Stimulated activated CD4-positive, alpha-beta T cell treated with anti-CD3 and anti-CD28 coated beads, TNF-alpha, amount 100 ng/mL, for 48 hours (primary cell): Measurements from ENCODE around the gene MXD1.
"Not testable (repeated sequence)": the region's sequence is repeated elsewhere in the genome, so short reads cannot be mapped to it uniquely, and the experiment has no call there.

Experiments used
- DNase-seq, 3 donors: peaks; one replicate each; pipeline ENCODE4 v3.0.0-alpha.2; 2020; ENCODE audit warnings: low read depth in 3 of 3

The MXD1 gene

DNA sequence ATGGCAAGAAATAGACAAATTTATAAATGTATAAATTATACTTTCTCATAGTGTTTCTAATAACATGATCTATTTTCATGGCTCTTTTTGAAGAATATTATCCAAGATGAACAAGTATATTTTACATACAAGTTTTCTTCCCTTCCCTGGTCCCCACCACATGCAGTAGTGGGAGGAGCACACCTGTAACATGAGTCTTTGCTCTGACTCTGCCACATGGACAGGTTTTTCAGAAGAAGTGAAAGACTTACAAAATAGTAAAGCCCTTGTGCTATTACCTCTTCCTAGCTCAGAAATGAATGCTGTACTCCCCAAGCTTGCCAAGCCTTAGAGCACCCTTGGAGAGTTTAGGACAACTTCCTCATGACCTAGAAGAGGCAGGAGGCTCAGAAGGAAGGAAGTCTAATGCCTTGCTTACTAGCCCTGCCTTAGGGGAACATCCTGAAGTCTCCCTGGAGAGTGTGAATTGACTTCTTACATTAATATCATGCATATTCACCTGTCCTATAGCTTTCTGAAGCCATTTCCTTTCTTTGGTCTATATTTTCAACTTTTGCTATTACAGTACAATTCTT, 18.4 kb downstream of the MXD1 start:
- DNase-seq, result no peak

DNA sequence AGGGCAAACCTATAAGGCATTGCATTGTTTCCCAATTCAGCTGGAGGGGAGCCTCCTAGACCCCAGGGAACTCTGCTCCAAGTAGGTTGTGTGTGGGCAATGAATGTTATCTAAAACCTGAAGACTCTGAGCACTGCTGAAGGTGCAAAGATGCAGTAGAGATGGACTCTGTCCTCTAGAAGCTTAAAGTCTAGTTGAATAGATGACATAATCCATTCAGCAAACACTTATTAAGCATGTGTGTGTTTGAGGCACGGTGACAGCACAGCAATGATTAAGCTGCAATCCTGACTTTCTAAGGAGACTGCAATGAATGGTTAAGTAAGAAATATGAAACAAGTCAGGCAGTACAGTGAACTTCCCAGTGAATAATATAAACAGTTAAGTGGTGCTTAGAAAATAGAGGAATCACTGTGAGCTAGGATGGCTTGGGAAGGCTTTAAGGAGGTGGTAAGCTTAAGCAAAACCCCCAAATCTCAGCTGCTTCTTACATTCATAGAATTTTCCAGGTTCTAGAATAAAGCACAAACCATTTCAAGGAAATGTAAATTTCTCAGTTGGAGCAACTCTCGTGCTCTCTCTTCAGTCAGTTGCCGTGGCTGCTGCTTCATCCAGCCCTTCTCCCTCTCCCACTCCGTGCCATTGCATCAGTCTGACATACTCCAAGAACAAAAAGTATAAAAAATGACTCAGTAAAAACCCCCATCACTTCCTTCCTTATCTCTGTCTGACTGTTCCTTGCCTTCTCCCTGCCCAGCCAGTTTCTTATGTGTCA, 19.1 kb downstream of the MXD1 start:
- no peak for DNase-seq

DNA sequence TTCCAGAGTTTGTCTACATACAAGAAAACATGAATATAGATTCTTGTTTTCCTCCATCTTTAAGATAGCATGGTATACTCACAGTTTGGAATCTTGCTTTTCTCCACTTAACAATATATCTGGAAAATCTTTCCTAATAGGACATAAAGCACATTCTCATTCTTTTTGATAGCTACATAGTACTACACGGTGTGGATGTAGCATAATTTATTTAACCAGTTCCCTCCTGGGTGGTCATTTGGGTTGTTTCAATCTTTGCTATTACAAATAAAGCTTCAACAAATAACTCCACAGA, 19.7 kb downstream of the MXD1 start:
- DNase-seq, result no peak

DNA sequence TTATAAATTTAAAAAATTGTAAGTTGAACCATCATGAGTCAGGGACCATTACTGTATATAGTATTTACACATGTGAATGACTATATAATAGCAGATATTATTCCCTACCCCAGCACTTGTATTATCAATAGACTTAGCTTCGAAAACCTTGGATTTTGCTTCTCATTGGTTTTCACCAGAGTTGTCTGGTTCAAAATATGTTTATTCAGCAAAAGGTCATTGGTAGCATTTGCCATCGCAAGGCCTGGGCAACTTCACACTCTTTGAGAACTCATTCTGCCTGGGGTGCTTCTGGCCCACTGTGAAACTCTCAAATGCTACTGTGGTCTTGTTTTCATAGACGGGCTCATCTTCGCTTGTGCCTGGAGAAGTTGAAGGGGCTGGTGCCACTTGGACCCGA, 20.1 kb downstream of the MXD1 start:
- no peak for DNase-seq

DNA sequence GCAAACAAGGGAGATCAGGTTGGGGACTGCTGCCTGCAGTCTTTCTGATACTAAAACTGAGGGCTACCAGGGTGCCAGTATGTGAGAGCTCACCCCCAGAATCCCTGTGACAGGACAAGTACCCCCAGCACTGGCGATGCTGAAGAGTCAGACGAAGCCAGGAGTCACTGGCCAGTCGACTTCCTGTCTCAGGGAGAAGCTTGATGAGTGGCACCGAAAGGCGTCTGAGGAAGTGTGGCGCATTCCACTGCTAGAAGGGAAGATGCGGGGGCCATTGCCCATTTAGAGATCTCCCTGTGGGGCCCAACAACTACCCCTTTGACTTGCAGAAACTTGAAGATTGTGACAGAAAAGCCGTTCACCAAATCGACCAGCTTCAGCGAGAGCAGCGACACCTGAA, 22.0 kb downstream of the MXD1 start:
- no peak for DNase-seq

DNA sequence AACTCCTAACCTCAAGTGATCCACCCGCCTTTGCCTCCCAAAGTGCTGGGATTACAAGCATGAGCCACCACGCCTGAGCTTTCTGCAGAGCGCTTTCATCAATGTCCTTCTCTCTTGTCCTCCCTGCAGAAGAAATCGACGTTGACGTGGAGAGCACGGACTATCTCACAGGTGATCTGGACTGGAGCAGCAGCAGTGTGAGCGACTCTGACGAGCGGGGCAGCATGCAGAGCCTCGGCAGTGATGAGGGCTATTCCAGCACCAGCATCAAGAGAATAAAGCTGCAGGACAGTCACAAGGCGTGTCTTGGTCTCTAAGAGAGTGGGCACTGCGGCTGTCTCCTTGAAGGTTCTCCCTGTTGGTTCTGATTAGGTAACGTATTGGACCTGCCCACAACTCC, 23.1 kb downstream of the MXD1 start:
- no peak for DNase-seq

DNA sequence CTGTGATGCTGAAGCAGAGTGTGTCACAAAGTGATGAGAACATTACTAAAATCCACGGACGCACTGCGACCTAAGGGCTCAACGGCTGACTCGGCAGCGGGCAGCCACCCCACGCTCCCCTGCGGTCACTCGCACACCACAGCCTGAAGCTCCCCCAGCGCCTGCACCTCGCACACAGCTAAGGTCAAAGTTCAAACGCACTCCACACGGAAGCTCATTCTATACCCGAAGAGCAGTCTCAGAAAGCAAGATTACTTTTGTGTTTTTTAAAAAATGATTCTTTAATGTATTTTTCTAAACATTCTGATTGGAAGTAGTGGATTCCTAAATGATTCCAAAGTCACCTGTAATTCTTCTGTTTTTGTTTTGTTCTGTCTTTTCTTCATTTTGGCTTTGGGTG, 24.8 kb downstream of the MXD1 start:
- DNase-seq, result no peak

DNA sequence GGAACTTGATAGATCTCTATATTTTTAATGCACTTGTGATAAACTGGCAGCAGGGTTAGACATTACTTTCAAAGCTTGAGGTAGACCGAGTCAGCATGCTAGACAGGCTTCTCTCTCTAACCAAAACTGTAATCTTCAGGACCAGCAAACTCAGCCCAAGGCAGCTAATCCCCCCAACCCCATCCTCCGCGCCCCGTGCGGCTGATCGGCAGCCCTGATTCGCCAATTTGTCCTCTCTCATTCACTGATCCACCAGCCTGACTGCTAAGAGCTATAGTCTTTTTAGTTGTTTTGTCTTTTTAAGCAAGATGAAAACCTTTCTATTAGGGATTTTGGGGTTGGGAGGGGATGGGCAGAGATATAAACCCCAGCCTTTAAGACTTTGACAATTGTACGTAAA, 25.8 kb downstream of the MXD1 start:
- DNase-seq, result no peak

DNA sequence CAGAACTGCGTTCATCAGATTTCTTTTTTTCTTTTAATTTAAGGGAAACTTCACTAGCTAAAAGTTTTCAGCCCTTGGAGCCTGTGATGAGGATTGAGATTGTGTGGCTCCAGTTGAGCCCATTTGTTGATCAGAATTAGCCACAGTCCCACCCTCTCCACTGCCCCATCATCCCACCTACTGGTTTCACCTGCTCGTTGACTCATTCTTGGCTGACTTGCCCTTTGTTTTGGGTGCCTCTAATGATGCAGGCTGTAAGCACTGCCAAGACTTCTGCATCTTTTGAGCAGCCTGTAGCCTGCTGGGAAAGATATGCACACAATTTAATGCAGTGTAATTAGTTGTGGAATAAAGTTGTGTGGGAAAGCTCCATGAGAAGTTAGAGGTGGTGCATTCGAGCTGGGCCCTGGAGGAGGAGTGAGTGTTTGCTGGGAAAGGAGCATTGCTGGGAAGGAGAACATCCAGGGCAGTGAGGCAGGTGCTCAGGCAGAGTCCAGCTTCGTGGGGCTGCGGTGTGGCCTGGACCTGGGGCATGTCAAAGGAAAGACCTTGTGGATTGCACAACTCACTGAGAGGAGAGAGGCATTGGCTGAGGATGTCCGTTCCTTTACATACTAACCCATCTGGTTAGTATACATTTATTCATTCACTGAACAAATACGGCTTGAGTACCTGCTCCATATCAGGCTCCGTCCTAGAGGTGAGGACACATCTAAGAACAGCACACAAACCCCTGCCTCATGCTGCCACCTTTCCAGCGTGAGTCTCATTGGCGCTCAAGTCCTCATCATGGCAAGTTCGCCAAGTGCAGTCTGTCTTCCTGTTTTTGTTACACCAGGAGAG, 28.3 kb downstream of the MXD1 start:
- no peak for DNase-seq

DNA sequence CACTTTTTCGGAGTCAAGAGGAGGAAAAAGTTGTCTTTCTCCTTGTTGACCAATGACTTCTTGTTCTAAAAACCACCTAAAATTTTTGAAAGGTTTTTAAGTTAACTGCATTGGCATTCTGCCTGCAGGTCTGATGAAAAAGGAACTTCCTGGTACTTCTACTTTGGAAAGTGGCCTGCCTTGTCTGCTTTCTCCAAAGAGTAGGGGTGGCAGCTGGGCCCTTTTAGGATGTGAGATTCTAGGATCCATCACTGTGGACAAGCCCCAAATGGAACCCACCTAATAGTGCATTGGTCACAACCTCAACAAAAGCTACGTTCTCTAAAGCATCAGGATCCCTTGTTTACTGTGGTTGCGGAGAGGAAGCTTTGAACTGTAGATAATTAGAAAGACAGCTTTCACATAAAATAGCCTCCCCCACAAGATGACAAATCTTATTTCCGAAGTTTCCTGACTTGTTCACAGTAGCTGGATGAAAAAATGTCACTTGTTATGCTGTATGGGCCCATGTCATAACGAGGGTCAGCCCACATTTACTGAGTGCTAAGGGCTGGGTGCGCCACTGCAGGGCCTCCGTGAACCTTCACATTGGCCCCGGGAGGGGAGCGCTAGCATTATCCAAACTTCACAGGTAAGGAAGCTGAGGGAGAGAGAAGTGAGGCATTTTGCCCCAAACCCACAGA, 29.1 kb downstream of the MXD1 start:
- no peak for DNase-seq

DNA sequence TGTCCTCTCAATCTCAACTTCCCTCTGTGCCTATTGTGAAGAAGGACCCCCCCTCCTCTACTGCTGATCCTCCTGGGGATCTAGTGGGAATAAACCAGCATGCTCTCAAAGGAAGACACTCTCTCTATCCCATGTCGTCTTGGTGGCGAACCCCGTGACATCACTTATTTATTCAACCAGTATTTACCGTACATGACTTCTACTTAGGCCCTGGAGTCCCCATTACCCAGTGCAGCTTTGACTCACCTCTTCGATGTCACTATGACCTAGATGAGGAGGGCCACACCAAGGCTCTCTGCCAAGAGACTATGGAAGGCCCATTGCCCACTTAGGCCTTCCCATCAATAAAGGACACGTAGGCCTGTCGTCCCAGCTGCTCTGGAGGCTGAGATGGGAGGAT, 29.8 kb downstream of the MXD1 start:
- DNase-seq, result no peak

DNA sequence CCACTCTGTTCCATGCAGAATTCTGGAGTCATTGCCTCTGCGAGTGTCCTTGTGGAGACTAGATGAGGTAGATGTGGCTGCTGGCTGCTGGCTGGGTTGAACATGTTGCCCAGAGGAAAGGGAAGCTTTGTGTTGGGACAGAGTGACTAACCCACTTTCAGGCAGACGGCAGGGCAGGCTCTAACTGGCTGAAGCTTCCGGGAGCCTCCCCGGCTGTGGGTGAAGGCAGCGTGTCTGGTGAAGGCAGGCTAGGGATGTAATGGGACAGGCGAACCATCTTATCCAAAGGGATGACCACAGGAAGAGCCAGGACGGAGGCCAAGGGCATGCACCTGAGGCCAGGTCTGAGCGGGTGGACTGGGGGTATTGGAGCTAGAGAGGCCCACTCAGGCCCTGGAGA, 30.5 kb downstream of the MXD1 start:
- DNase-seq, result no peak

DNA sequence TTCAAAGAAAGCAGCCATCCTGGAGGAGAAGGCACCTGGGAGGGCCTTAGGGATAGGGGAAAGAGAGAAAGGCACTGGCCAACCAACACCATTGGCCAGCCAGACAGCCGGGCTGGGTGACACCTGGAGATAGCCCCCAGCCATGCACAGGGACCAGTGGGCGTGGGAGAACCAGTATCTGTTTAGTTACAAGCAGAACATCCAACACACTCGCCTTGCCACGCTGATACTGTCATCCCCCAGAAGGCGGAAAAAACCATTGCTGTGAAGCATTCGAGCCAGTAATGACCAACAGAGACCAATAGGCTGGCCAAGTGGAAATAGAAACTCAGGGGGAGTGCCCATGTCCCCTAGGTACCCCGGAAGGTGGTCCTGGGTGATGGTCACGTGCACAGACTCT, 31.0 kb downstream of the MXD1 start:
- no peak for DNase-seq

DNA sequence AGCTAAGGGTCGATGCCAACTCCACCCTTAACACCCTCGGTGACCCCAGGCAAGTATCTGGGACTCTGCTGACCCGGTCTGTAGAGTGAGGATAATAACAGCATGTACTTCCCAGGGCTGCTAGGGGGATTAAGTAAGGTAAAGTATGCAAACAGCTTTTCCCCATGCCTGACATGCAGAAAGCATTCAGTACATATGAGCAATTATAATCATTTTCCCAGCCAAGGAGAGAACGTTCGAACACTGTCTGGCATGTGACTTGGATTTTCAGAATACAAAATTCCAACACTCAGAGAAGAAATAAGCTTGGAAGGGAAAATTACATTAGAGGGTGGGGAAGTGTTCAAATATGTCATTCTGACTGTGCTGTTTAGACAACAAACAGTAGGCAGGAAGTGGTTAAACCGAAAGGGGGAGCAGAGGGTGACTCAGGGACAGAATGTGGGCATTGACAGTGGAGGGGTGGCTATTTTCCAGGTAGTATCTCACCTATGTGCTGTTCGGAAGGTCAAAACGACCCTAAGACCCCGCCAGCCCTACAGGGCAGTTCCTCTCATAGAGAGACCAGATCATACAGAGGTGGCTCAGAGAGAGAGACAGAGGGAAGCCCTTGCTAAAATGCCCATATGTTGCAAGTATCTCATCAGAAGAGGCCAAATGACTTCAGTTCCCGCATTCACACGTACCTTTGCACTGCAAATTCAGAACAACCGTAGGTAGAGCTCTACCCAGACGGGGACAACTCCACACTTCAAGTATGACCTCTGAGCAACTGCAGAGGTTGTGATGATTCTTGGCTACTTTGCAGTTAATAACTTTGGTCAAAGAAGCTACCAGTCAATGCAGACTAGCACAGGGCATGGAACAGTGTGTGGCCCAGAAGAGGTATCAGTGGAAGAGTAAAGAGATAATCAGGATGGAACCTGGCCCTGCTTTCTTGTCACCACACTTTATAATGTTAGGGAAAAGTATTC, 31.7 kb downstream of the MXD1 start:
- peak in 2 of 3 donors; percentile 19 to 29 for DNase-seq

DNA sequence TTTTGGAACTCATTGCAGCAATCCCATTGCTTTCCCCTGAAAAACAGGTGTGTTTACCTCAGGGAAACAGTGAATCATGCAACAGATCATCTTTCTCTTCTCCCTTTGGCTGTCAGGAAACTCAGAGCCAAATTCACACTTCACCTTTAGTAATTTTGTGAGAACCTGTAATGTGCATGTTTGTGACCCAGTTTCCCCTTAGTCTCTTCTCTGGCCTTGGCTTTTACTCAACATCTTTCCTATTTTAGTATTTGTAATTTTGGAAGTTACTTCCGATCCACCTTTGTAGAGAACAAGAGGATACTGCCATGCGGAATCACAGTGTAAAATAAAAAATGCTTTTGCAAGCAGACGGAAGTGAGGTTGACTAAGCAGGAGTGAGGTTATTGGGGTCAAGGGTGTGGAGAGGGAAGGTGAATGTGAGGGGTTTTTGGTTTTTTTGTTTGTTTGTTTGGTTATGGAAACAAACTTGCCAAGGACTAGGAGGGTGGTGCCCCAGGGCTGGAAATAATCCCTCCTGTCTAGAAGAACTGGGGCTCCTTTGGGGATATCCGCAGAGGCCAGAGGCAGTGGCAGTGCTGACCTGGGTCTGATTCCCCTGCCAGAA, 32.5 kb downstream of the MXD1 start:
- no peak for DNase-seq

DNA sequence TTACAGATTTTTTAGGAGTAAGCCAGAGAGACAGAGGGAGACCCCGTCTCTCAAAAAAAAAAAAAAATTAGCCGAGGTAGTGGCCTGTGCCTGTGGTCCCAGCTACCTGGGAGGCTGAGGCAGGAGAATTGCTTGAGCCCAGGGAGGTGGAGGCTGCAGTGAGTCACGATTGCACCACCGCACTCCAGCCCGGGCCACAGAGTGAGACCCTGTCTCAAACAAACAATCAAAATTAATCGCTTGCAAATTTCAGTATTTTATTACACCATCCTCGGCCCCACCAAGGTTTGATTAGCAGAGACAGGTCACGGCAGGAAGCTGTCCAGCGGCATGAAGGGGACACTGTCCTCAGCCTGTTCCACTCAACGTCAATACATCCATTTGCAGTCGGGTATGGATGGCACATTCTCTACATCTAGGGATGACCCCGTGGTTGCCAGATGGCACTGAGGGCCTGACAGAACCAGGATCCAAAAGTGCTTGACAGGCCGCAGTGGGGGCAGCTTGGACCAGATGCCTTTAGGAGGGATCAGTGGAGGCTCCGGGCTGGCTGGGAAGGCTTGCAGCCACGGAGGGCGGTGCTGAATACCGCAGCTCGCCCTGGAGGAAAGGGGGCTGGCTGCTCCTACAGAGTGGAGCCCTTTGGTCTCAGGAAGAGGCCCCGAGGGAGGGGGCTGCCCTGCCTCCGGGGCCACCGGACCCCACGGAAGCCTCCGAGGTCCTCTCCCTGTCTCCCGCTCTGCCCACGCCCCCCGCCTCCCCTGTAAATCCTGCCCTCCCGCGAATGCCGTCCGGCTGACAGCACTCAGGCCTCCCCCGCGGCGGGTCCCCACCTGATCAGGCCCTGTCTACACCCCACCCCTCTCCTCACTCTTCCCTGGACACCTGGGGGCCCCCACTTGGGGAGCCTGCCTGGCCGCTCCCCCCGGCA, 33.4 kb downstream of the MXD1 start:
- DNase-seq, result no peak

DNA sequence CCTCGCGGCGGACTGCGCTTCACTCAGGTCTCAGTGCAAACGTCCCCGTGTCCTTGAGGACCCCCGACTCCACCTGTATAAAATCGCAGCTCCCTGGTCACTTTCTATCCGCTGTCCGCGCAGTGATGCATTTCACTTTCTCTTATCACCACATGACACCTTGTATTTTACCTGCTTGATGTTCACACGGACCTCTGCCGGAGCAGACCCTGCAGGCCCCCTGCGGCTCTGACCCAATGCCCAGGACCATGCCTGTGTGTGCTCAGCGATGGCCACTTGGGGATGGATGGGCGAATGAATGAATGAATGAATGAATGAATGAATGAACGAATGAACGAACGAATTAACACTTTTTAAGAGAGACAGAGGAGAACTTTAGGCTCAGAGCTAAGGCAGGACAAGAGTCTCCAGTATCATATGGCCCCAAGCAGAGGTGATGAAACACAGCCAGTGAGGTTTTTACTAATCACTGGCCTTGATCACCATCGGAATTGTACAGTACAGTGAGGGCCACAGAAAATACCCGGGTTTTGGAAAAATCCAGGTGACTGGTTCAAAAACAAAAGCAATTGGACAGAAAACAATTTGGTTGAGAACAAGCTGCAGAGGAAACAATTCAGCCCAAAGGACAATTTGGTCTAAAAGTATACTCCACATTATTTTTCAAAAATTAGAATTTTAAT, 34.2 kb downstream of the MXD1 start:
- DNase-seq, result no peak

DNA sequence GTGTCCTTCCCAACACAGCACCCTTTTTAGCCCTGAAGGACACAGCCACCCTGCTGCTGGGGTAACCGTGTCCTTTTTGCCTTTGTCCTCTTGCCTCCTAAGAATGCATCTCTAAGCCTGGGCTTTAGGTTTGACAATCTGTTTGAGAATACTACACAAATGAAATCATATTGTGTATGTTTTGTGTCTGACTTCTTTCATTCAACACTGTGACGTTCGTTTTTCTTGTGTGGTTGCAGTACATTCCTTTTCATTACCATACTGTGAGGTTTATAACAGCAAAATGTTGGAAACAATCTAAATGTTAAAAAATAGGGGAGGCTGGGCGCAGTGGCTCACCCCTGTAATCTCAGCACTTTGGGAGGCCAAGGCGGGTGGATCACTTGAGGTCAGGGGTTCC, 35.3 kb downstream of the MXD1 start:
- DNase-seq, result no peak

DNA sequence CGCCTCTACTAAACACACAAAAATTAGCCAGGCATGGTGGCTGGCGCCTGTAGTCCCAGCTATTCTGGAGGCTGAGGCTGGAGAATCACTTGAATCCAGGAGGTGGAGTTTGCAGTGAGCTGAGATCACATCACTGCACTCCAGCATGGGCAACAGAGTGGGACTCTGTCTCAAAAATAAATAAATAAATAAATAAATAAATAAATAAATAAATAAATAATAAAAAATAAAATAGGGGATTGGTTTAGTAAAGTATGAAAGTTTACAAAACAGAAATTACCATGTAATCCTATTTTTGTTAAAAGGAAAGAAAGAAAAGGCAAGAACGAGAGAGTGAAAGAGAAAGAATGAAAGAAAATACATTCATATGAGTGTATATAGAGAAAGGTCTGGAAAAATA, 35.8 kb downstream of the MXD1 start:
- DNase-seq, result not testable (repeated sequence)
